Neural progenitor cell (in vitro differentiated cells): ENCODE data around the gene CYP2C19.

Experiments used
- CTCF ChIP-seq: fragments of 200-600 bp; sonication (generic); IDR thresholded peaks from 2 replicates; pipeline ENCODE4 v1.5.1; 2017; ENCODE audit warnings: antibody characterized with exemption, mild to moderate bottlenecking
- EZH2 ChIP-seq: fragments of 200-600 bp; sonication (generic); IDR thresholded peaks from 2 replicates; pipeline ENCODE4 v1.6.1; 2017; ENCODE audit warnings: antibody characterized with exemption, mild to moderate bottlenecking, moderate library complexity

GRCh38 chr10:94762393-94762792, at the start of gene CYP2C19:
- no peak for TF ChIP-seq EZH2
- TF ChIP-seq CTCF, result no peak
